Hippocampal formation (tissue), 2 donors: ENCODE results near the gene SYNJ2.
"Not testable (repeated sequence)": the region's sequence is repeated elsewhere in the genome, so short reads cannot be mapped to it uniquely, and the experiment has no call there.

Source experiments
- DNase-seq, 2 donors: peaks; one replicate each; lab custom pipeline; 2025; lab: John Stamatoyannopoulos, UW

SYNJ2 gene

GRCh38 chr6:157981395-157982101 lies at the start of gene SYNJ2:
TSS of gene SYNJ2 (plus strand) at chr6:157981863. CDS start at chr6:157981962, 99 bp downstream.
- DNase-seq = peak in 1 of 2 donors; percentile 72

- DNase-seq = no peak
These were observed 45.9 kb upstream of the SYNJ2 start for GRCh38 chr6:157935786-157936185.

- DNase-seq = no peak
These were observed 44.3 kb upstream of the SYNJ2 start for GRCh38 chr6:157937318-157937717.

- DNase-seq = no peak
These were observed 43.7 kb upstream of the SYNJ2 start for GRCh38 chr6:157937916-157938315.

- DNase-seq = not testable (repeated sequence)
These were observed 41.2 kb upstream of the SYNJ2 start for GRCh38 chr6:157940375-157941036.

GRCh38 chr6:157941101-157941863 lies 40.4 kb upstream of the SYNJ2 start:
- peak; percentile 83 to 87 for DNase-seq

- no peak for DNase-seq
These were observed 39.3 kb upstream of the SYNJ2 start for GRCh38 chr6:157942351-157942750.

- no peak for DNase-seq
These were observed 38.3 kb upstream of the SYNJ2 start for GRCh38 chr6:157943249-157943963.

GRCh38 chr6:157943964-157944283 lies 37.7 kb upstream of the SYNJ2 start:
- DNase-seq = no peak

- DNase-seq = no peak
These were observed 36.4 kb upstream of the SYNJ2 start for GRCh38 chr6:157944983-157945931.

- DNase-seq = no peak
These were observed 35.5 kb upstream of the SYNJ2 start for GRCh38 chr6:157946053-157946617.

GRCh38 chr6:157946865-157947532 lies 34.7 kb upstream of the SYNJ2 start:
- peak; percentile 20 to 70 for DNase-seq

- not testable (repeated sequence) for DNase-seq
These were observed 30.8 kb upstream of the SYNJ2 start for GRCh38 chr6:157950899-157951298.

GRCh38 chr6:157951828-157952227 lies 29.8 kb upstream of the SYNJ2 start:
- no peak for DNase-seq

GRCh38 chr6:157952861-157953351 lies 28.8 kb upstream of the SYNJ2 start:
- no peak for DNase-seq

GRCh38 chr6:157953580-157954091 lies 28.0 kb upstream of the SYNJ2 start:
- no peak for DNase-seq

GRCh38 chr6:157954150-157955117 lies 27.2 kb upstream of the SYNJ2 start:
- no peak for DNase-seq

GRCh38 chr6:157955675-157956074 lies 26.0 kb upstream of the SYNJ2 start:
- no peak for DNase-seq
